Central memory CD4-positive, alpha-beta T cell (primary cell): ENCODE data around the gene STARD3.

ENCODE experiments used
- DNase-seq: peaks from one replicate; pipeline ENCODE4 v3.0.0; 2022

Gene STARD3

DNA sequence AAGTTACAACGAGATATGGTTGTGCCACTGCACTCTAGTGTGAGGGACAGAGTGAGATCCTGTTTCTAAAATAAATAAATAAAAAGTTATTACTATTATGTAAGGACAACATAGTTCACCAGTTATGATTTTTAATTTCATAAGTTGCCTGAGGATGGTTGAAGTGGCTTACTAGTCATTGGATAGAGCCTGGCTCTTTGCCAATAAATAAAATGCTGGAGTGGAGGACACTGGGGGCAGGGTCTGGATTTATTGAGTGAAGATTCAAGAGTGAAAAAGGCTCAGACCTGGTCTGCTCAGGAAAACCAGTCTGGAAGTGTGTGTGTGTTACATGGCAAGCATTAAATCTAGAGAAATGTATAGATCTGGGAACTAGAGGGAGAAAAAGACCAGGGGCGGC lies 2.1 kb downstream of the STARD3 start:
- DNase-seq, result no peak

DNA sequence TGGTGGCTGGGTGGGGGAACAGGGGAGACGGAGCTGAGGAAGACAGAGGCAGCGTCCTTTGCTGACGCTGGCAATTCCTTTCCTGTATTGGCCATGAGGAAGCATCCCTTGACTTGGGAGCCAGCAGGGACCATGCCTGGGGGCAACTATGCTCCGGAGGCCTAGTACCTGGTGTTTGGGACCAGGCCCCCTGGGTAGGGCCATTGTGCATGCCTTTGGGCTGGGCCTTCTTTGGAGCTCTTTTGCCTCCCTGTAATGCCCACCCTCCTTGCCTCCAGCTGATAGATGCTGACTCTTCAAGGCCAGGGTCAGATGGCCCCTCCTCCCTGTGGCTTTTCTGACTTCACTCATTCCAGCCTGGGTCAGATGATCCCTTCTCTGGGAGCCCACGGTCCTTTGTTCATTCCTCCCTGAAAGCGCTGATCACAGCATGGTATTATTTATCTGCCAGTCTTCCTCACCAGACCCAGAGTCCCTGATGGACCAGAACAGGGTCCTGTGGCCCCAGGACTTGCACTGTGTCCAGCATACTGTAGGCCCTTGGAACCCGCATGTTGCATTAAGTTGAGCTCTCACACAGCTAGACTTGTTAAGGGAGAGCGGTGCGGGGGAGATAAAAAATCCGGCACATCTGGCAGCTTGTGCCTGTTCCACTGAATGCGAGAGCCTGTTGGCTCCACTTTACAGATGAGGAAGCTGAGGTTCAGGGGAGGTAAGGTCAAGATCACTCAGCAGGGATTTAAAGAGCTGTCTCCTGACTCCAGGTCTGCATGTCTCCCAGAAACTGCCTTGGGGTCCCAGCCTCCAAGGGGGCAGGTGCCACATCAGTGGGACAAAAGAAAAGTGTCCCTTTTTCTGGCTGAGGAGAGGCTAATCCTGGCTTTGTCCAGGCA lies 2.9 kb downstream of the STARD3 start:
- no peak for DNase-seq

DNA sequence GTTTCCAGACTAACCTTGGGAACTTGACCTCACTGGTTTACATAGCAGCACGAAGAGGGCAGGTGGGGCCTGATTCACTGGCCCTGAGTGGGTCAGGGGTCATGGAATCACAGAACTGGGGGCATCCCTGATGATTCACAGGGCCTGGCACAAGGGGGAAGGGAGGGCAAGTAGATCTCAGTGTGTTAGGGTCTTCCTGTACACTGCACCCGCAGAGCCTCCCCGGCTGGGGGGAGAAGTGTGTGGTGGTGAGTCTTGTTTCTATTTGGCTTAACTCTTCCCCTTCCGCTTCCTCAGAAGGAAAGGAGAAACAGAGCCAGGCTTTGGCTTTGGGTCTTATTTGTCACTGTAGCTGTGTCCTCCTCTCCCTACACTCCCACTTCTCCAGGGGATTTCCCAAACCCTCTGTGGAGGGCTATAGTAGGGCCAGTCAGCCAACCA lies 3.7 kb downstream of the STARD3 start:
- no peak for DNase-seq

DNA sequence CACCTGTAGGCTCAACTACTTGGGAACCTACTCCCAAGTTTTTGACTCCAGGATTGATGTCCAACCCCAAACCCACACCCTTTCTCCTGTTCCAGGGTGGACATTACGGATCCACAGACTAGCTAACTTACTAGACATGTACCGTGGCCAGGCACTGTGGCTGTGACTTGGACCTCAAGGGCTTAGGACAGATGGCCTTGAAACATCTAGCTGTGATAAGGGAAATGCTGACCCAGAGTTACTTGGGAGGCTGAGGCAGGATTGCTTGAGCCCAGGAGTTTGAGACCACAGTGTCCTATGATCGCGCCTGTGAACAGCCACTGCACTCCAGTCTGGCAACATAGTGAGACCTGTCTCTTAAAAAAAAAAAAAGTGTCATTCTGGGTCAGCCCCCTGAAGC lies 4.2 kb downstream of the STARD3 start:
- no peak for DNase-seq

DNA sequence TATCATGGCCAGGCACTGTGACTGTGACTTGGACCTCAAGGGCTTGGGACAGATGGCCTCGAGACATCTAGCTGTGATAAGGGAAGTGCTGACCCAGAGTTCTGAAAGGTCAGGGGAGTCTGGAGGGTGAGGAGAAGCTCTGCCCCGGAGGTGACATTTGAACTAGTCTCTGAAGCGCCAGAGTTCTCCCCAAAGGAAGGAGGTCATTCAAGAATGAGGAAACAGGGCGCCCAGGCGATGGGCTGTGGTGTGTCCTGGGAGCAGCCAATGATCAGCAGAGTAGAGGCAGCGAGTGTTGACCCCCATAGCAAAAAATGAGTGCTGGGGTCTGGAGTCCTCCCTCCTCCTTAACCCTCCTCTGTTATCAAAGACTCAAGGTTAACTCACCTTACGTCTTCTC lies 4.9 kb downstream of the STARD3 start:
- no peak for DNase-seq

DNA sequence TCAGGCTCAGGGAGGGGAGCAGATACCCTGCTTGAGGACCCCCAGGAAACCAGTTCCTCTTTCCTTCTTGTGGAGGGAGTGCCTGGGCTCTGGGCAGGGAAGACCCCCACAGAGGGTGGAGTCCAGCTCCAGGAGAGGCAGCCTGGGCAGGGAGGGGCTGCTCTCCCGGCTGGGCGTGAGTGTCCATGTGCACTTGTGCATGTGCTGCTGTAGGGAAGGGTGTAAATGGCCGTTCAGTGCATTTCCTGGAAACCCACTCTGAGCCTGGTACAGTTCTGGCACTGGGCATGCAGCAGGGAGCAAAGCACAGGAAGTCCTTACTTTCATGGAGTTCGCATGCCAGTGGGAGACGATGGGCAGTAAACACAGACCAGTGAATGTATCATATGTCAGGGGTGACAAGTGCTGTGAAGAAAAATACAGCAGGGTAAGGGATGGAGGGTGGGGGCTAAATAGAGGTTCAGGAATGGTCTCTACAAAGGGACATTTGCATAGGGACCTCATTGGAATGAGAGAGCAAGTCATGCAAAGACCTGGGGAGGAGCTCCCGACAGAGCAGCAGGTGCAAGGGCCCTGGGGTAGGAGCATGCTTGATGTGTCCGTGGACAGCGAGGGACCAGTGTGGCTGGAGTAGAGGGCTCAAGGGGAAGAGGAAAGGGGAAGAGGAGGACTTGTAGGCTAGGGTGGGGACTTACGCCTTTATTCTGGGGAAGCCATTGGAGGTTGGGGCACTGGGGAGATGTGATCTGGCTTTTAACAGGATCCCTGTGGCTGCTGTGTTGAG lies 5.5 kb downstream of the STARD3 start:
- DNase-seq, result no peak

DNA sequence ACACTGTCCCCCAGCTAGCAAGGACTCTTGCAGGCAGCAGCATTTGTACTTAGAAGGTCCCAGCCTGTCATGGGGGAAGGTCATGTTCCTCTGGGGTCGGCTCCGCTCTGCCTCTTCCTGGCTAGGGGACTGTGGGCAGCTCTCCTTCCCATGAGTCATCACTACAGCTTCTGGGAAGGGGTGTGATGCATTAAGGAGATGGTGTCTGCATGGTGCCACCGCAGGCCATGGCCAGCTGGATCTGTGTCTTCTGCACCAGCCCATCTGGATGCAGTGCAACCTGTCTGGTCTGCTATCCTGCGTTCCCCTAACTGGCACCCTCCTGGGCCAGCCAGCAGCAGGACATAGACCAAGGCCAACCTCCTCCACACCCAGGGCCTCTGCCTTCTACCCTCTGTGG lies 6.3 kb downstream of the STARD3 start:
- DNase-seq, result no peak

DNA sequence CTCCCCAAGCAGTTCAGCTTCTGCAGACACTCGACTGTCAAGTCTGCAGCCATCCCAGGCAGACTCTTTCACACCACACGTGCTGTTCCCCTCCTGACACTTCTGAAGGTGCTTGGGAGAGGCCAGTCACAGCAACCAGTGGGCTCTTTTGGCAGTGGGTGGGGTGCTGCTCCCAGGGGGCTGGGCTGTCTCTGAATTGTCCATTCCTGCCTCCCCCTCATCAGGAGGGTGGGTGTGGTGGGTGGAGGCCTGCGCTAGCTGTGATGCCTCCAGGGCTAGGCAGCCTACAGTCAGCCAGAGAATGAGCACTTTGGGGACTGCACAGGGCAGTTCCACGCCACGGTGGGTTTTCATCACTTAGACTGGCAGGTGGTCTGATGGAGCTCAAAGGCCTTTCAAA lies 10.3 kb downstream of the STARD3 start:
- no peak for DNase-seq

DNA sequence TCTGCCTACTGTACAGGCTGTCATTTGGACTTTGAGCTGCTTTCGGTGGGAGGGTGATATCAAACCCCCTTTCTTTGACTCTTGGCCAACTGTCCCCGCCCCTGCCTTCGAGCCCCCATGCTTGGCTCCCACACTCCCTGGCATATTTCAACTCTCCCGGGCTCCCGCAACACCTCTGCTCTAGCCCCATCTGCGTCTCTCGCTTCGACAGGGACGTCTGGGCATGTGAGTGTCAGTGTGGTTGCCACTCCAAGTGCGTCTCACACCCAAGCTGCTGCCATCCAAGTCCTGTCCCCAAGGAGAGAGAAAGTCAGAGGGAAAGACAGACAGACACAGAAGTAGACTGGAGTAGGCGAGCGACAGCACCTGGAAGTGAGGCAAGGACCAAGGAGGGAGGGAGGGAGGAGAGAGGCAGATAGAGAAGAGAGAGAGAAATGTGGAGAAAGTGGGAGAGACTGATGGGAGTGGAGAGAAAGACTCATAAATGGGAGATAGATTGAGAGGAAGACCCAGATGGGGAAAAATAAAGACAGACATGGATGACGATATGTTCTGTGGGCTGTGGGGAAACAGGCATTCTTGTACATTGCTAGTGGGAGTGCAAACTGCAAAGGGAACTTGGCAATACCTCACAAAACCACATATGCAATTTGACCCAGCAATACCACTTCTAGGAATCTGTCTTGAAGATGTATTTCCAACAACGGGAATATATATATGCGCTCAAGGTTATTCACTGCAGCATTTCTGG lies 11.8 kb downstream of the STARD3 start:
- no peak for DNase-seq

DNA sequence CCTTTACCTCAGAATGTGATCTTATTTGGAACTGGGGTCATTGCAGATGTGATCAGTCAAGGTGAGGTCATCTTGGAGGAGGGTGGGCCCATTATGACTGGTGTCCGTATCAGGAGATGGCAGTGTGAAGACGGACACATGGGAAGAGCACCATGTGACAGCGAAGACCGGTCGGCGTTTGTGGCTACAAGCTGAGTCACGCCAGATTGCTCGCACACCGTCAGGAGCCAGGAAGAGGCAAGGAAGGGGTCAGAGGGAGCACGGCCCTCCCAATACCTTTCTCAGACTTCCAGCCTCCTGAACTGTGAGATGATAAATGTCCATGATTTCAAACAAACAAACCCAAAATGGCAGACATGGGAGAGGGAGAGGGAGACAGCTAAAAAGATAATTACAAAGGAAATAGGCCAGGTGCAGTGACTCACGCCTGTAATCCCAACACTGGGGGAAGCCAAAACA lies 13.2 kb downstream of the STARD3 start:
- no peak for DNase-seq

DNA sequence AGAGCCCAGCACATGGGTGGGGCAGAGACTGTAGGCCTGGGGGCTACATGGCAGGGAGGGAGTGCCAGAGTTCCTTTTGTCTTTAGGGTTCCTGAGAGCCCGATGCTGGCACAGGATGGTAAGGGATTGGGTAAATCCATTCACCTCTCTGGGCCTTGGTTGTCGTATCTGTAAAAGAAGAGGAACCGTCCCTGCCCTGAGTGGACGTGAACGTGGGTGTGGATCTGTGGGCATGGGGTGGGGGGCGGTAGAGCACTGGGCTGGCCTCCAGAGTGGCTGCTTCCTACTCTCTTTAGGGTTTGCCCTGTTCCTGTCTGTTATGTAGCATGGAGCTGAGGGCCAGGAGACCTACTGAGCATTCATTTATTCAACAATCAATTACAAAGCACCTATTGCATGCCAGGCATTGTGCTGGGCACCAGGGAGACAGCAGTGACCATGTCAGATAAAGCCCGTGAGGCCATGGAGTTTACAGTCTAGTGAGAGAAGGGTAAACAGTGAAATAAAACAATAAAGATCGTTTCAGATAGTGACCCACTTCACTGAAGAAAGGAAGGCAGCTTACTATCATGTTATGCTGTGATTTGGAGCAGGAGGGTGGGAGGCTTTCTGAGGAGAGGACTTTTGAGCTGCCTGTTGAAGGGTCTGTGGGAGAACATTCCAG lies 15.1 kb downstream of the STARD3 start:
- DNase-seq, result no peak

DNA sequence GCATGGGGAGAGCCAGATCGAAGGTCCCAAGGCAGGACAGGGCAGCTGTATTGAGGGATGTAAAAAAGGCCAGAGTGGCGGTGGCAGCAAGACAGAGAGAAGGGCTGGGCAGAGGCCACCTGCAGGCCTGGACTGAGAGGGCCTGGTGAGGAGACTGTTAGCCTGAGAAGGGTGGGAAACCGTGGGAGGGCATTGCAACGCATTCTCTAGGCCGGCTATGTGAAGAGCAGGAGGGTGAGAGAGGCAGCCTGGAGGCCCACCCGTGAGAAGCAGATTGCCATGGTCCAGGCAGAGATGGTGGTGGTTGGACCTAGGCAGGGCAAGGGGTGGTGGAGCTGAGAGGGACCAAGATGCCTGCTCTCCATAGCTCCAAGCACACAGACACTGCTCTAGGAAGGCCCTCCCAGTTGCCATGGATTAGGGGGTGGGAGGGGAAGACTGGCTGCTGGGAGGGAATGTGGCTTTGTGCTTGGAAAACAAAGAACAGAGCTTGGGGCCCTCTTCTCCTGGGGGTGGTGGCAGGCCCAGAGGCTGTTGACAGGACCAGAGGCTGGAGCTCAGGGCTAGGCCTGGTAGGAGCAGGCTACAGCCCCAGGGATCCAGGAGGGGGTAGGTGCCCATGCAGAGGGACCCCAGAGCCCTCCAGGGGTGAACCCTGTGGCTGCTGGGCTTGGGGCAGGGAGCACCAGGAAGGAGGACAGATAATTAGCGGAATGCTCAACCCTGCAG lies 15.8 kb downstream of the STARD3 start:
- no peak for DNase-seq

DNA sequence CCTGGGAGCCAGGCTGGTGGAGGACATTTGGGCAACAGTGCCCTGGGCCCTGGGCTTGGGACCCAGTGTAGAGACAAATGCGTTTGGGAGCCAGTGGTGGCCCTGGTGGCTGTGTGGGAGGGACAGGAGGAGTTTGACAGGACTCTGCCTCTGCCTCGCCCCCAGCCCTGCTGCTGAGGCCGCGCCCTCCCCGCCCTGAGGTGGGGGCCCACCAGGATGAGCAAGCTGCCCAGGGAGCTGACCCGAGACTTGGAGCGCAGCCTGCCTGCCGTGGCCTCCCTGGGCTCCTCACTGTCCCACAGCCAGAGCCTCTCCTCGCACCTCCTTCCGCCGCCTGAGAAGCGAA lies 16.3 kb downstream of the STARD3 start:
- DNase-seq, result no peak

DNA sequence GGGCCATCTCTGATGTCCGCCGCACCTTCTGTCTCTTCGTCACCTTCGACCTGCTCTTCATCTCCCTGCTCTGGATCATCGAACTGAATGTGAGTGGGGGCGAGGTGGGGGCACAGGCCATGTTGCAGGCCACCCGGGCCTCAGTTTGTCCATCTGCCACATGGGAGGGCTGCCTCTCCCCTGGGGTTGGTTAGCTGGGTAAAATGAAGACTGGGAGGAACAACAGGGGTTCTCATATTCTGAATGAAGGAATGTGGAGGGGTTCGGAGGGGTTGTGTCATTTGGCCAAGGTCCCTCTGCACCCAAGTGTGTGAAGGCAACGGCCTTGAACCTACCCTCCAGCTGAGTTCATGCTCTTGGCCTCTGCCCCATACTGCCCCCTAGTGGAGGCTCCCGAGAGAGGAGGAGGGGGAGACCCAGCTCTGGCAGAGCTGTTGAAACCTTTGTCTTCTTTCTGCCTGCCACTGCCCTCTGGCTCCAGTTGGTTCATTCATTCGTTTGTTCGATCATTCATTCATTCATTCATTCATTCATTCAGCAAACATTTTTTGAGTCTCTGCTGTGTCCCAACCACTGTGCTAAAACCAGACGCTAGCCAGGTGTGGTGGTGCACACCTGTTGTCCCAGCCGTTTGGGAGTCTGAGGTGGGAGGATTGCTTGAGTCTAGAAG lies 16.9 kb downstream of the STARD3 start:
- peak; percentile 65 for DNase-seq

DNA sequence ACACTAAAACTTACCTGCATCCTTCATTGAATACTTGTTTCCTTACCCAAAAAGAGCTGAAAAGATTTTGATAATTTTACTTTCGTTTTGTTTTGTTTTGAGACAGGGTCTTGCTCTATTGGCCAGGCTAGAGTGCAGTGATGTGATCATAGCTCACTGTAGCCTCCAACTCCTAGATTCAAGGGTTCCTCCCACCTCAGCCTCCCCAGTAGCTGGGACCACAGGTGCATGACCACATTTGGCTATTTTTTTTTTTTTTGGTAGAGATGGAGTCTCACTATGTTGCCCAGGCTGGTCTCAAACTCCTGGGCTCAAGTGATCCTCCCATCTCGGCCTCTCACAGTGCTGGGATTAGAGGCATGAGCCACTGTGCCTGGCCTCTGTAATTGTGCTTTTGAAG lies 18.2 kb downstream of the STARD3 start:
- no peak for DNase-seq

DNA sequence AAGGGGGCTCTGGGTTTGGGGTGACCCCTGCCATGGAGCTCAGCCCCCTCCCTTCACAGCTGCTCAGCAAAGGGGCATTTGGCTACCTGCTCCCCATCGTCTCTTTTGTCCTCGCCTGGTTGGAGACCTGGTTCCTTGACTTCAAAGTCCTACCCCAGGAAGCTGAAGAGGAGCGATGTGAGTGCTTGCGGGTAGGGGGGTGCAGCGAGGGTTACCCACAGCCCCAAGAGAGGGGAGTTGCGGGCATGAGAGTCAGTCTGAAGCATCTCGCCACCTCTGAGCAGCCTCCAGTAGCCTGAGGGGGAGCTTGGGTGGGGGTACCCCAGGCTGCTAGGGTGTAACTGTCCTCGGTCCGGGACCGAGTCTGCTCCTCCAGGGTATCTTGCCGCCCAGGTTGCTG lies 21.4 kb downstream of the STARD3 start:
- no peak for DNase-seq

DNA sequence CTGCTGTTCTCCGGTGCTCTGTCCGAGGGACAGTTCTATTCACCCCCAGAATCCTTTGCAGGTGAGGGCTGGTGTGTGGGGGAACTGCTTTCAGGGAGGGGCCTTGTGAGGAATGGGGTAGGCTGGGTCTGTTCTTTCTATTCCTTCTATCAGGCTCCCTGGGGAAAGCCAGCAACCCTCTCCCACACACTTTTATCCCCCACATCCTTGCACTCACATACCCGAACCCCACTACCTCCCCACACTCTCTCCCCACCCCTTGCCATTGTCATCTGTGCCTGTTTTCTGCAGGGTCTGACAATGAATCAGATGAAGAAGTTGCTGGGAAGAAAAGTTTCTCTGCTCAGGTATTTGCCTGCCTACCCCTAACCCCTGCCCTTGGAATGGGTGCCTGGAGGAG lies 21.8 kb downstream of the STARD3 start:
- DNase-seq, result no peak

DNA sequence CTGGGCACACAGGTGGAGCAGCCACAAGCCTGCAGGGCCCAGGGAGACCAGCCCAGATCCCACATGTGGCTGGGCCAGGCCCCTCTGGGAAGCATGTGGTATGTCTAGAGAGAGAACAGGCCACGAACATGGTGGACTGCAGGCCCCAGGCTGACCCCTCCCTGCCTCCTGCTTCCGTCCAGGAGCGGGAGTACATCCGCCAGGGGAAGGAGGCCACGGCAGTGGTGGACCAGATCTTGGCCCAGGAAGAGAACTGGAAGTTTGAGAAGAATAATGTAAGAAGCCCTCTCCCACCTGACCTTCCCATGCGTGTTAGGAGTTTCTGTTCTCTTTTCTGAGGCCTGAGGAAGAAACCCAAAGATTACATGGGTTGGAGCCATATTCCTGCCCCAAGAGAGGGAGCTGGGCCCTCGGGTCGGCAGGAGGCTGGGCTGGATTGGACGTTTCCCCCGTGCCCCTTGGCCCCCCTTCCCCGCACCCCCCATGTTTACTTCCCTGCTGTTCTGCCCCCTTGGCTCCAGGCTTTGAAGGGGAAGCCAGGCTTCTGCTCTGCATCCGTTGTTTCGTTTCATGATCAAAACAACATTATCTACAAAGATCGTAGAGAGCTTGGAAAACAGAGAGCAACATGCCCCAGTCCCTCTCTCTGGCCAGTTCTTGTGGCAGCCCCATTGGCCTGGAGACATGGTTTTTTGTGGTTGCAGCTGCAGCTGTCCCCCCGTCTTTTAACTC lies 22.5 kb downstream of the STARD3 start:
- DNase-seq, result no peak

DNA sequence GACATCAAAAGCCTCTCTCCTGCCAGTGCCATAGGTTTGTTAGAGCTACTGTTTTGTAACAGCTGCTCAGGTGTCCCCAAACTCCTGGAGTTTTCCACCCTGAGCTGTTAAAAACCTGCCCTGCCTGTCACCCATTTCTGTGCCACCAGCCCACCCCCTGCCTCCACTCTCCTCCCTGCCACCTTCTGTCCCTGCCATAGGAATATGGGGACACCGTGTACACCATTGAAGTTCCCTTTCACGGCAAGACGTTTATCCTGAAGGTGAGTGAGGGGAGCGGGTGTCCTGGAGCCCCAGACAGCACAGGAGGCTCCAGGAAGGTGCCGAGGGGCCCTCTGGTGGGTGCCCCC lies 23.0 kb downstream of the STARD3 start:
- DNase-seq, result no peak

DNA sequence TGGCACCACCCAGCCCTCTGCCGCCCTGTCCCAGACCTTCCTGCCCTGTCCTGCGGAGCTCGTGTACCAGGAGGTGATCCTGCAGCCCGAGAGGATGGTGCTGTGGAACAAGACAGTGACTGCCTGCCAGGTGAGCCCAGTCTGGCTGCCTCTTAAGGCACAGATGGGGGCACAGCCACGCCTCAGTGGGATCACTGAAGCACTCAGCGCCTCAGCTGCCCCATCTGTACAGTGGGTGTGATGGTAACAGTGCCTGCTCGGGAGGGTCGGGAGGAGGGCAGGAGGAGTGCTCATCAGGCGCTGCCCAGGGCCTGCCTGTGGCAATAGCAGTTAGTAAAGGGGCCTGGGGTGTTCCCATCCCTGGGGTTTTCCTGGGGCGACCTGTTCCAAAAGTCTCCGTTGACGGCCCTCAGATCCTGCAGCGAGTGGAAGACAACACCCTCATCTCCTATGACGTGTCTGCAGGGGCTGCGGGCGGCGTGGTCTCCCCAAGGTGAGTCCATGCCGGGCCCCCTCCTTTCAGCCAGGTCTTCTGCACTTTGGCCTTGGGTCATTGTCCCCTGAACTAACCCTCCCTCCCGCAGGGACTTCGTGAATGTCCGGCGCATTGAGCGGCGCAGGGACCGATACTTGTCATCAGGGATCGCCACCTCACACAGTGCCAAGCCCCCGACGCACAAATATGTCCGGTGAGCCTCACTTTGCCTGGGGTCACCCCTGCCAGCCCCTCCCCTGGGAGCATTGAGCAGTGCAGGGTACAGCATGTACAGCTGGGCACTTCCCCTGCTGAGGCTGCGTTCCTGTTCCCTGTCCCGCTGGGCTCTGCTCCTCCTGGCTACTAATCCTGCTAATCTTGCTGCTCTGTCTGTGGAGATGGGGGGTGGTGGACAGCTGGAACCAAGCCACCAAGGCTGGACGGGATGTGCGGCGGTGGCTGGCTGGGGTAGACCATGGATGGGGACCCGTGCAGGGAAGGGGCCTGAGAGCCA lies 23.7 kb downstream of the STARD3 start:
- DNase-seq, result no peak
